Neural cell (in vitro differentiated cells): ENCODE results near the gene LRRC2. TPM values are rescaled to one million over a fixed set of nuclear protein-coding genes. Genes with fewer than 3 reads are reported as not detected.

ENCODE experiments used
- H2AFZ ChIP-seq: fragments of 200-600, 300-800 bp; sonication (generic), shearing (Covaris generic); 2 replicates; pipeline ENCODE4 v1.6.0; 2014; ENCODE audit warnings: low read depth, mild to moderate bottlenecking, antibody characterized with exemption, low read length, moderate library complexity
- H3F3A ChIP-seq: fragments of 200-600 bp; shearing (Covaris generic); 2 replicates; pipeline ENCODE4 v1.6.1; 2016; ENCODE audit warnings: mild to moderate bottlenecking, moderate library complexity, mixed read lengths, antibody characterized with exemption, low read length; ENCODE audit not compliant: insufficient read depth, poor library complexity, severe bottlenecking
- H3K27ac ChIP-seq: fragments of 200-600, 300-800 bp; sonication (generic), shearing (Covaris generic); 2 replicates; pipeline ENCODE4 v1.5.1; 2014; ENCODE audit warnings: mild to moderate bottlenecking, low read length, moderate library complexity
- H3K27me3 ChIP-seq: fragments of 300-800, 200-600 bp; sonication (generic), shearing (Covaris generic); 2 replicates; pipeline ENCODE4 v1.6.0; 2014; ENCODE audit warnings: mild to moderate bottlenecking, low read depth, low read length, moderate library complexity; ENCODE audit not compliant: insufficient read depth
- H3K36me3 ChIP-seq: fragments of 300-800, 200-600 bp; sonication (generic), shearing (Covaris generic); 2 replicates; pipeline ENCODE4 v1.5.1; 2014; ENCODE audit warnings: mild to moderate bottlenecking, antibody characterized with exemption, low read length, moderate library complexity; ENCODE audit not compliant: insufficient read depth
- H3K4me2 ChIP-seq: fragments of 300-800, 200-600 bp; sonication (generic), shearing (Covaris generic); 2 replicates; pipeline ENCODE4 v1.6.0; 2014; ENCODE audit warnings: mild to moderate bottlenecking, low read length
- H3K4me3 ChIP-seq: fragments of 300-800, 200-600 bp; sonication (generic), shearing (Covaris generic); 2 replicates; pipeline ENCODE4 v1.5.1; 2014; ENCODE audit warnings: mild to moderate bottlenecking, low read length, moderate library complexity
- H3K79me2 ChIP-seq: fragments of 200-600 bp; shearing (Covaris generic); replicated peaks from 2 replicates; pipeline ENCODE4 v1.6.0; 2014; ENCODE audit warnings: mild to moderate bottlenecking, low read length, moderate library complexity; ENCODE audit not compliant: insufficient read depth
- H3K9ac ChIP-seq: fragments of 300-800, 200-600 bp; sonication (generic), shearing (Covaris generic); 2 replicates; pipeline ENCODE4 v1.6.1; 2016; ENCODE audit warnings: mild to moderate bottlenecking, low read length, mixed read lengths
- H3K9me2 ChIP-seq: fragments of 200-600 bp; shearing (Covaris generic); 2 replicates; pipeline ENCODE4 v1.6.1; 2016; ENCODE audit warnings: mild to moderate bottlenecking, low read length, mixed read lengths; ENCODE audit not compliant: insufficient read depth
- H3K9me3 ChIP-seq: fragments of 200-600, 300-800 bp; sonication (generic), shearing (Covaris generic); 2 replicates; pipeline ENCODE4 v1.6.1; 2016; ENCODE audit warnings: mild to moderate bottlenecking, mixed run types, low read length, moderate library complexity, mixed read lengths
- H4K20me1 ChIP-seq: fragments of 200-600 bp; shearing (Covaris generic); 2 replicates; pipeline ENCODE4 v1.6.1; 2016; ENCODE audit warnings: mild to moderate bottlenecking, mixed run types; ENCODE audit not compliant: insufficient read depth
- CTCF ChIP-seq: fragments of 450-650 bp; IDR thresholded peaks from 2 replicates; pipeline ENCODE4 v1.5.1; 2014; ENCODE audit warnings: antibody characterized with exemption, mild to moderate bottlenecking, moderate library complexity; ENCODE audit not compliant: poor library complexity, severe bottlenecking
- EP300 ChIP-seq: fragments of 450-650 bp; conservative IDR thresholded peaks from 2 replicates; pipeline ENCODE4 v1.6.1; 2014; ENCODE audit warnings: antibody characterized with exemption, mild to moderate bottlenecking, moderate library complexity; ENCODE audit not compliant: poor library complexity, severe bottlenecking
- EZH2 ChIP-seq: fragments of 200-600, 300-800 bp; shearing (Covaris generic), sonication (generic); IDR thresholded peaks from 2 replicates; pipeline ENCODE4 v1.6.1; 2014; ENCODE audit warnings: antibody characterized with exemption, low read length, borderline replicate concordance, mild to moderate bottlenecking; ENCODE audit not compliant: insufficient read depth, poor library complexity, severe bottlenecking
- MXI1 ChIP-seq: fragments of 450-650 bp; conservative IDR thresholded peaks from 2 replicates; pipeline ENCODE4 v1.6.1; 2014; ENCODE audit warnings: antibody characterized with exemption, mild to moderate bottlenecking; ENCODE audit not compliant: poor library complexity, severe bottlenecking
- POLR2AphosphoS5 ChIP-seq: IDR thresholded peaks from 2 replicates; pipeline ENCODE4 v1.6.1; 2012
- RAD21 ChIP-seq: fragments of 450-650 bp; conservative IDR thresholded peaks from 2 replicates; pipeline ENCODE4 v1.6.1; 2014; ENCODE audit warnings: antibody characterized with exemption, mild to moderate bottlenecking, moderate library complexity
- REST ChIP-seq: IDR thresholded peaks from 2 replicates; pipeline ENCODE4 v1.6.1; 2012; ENCODE audit warnings: borderline replicate concordance
- SMC3 ChIP-seq: fragments of 450-650 bp; conservative IDR thresholded peaks from 2 replicates; pipeline ENCODE4 v1.6.1; 2014; ENCODE audit warnings: antibody characterized with exemption, mild to moderate bottlenecking, moderate library complexity; ENCODE audit not compliant: poor library complexity
- TAF1 ChIP-seq: IDR thresholded peaks from 2 replicates; pipeline ENCODE4 v1.6.1; 2012; ENCODE audit warnings: low read depth
- polyA plus RNA-seq: library from polyadenylated mRNA; depleted of rRNA; stranded (reverse); fragments of >200 nt; gene quantifications from 2 replicates; pipeline ENCODE4 v1.2.3, GENCODE V29; 2014

The LRRC2 gene
- polyA plus RNA-seq, 1 donor from 2014 or later: not detected

- TF ChIP-seq POLR2AphosphoS5 (no peak), MXI1 (no peak), EP300 (no peak), REST (no peak), SMC3 (no peak), TAF1 (no peak), RAD21 (no peak), CTCF (no peak), EZH2 (no peak)
- peaks cover 10% of the 10 kb centered on the region for H3K27me3 ChIP-seq
- H3K36me3 ChIP-seq: no peaks in the 10 kb centered on the region
- H3K9ac ChIP-seq: no peak overlapping the region
- no peak overlapping the region for H3K4me2 ChIP-seq
- H3K4me3 ChIP-seq: no peak overlapping the region
- no peaks in the 10 kb centered on the region for H3K9me3 ChIP-seq
- H4K20me1 ChIP-seq: no peaks in the 10 kb centered on the region
- H3K79me2 ChIP-seq: no peaks in the 10 kb centered on the region
- H2AFZ ChIP-seq: no peak overlapping the region
- no peak overlapping the region for H3K27ac ChIP-seq
- H3F3A ChIP-seq: no peaks in the 10 kb centered on the region
- no peaks in the 10 kb centered on the region for H3K9me2 ChIP-seq
These were observed 96.3 kb downstream of the LRRC2 start for GRCh38 chr3:46469680-46470357.

GRCh38 chr3:46468753-46469600, 97.1 kb downstream of the LRRC2 start:
- TF ChIP-seq TAF1 (no peak), SMC3 (no peak), MXI1 (no peak), REST (no peak), RAD21 (no peak)
- H3K4me2 ChIP-seq: no peak overlapping the region
- H3K27ac ChIP-seq: no peak overlapping the region
- no peaks in the 10 kb centered on the region for H3K36me3 ChIP-seq
- H4K20me1 ChIP-seq: no peaks in the 10 kb centered on the region
- H3K9me3 ChIP-seq: no peaks in the 10 kb centered on the region
- no peak overlapping the region for H3K9ac ChIP-seq
- H3K79me2 ChIP-seq: no peaks in the 10 kb centered on the region
- no peak overlapping the region for H2AFZ ChIP-seq
- H3K27me3 ChIP-seq: peaks cover 19% of the 10 kb centered on the region
- H3K4me3 ChIP-seq: no peak overlapping the region
- H3K9me2 ChIP-seq: no peaks in the 10 kb centered on the region
- H3F3A ChIP-seq: no peaks in the 10 kb centered on the region
